NK-92 (cell line): ENCODE data around the gene KLHL35.

Experiments used
- DNase-seq: peaks from one replicate; lab custom pipeline; 2025; ENCODE audit not compliant: unreplicated experiment; lab: John Stamatoyannopoulos, UW

The KLHL35 gene, protein sequence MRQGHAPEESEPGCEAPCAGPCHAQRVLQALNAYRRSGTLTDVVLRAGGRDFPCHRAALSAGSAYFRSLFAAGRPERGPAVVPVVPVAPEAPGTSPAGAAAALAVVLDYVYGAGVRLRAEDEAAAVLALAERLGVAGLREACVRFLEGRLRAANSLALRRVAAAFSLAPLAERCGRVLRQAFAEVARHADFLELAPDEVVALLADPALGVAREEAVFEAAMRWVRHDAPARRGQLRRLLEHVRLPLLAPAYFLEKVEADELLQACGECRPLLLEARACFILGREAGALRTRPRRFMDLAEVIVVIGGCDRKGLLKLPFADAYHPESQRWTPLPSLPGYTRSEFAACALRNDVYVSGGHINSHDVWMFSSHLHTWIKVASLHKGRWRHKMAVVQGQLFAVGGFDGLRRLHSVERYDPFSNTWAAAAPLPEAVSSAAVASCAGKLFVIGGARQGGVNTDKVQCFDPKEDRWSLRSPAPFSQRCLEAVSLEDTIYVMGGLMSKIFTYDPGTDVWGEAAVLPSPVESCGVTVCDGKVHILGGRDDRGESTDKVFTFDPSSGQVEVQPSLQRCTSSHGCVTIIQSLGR

DNA sequence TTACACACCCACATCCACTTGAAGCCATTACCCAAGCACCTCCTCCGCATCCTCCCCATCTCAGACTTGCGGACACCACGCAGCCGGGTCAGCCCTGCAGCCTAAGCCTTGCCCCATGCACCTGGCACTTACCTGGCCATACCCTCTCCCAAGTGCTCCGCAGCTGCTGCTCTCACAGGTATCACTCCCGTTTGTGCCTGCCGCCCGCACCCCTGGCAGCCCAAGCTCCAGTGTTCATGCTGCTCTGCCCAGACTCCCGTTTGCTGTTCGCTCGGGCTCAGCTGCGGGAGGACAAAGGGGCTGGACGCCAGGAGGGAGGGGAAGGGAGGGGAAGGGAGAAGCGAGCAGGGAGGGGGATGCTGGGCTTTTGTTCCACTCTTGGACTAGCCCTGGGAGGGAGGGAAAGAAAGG, at the start of gene KLHL35:
KLHL35 (minus strand) TSS at position 293 of the 411 bp plus-strand sequence. CDS start 2,574 bp downstream, outside the sequence.
- no peak for DNase-seq

DNA sequence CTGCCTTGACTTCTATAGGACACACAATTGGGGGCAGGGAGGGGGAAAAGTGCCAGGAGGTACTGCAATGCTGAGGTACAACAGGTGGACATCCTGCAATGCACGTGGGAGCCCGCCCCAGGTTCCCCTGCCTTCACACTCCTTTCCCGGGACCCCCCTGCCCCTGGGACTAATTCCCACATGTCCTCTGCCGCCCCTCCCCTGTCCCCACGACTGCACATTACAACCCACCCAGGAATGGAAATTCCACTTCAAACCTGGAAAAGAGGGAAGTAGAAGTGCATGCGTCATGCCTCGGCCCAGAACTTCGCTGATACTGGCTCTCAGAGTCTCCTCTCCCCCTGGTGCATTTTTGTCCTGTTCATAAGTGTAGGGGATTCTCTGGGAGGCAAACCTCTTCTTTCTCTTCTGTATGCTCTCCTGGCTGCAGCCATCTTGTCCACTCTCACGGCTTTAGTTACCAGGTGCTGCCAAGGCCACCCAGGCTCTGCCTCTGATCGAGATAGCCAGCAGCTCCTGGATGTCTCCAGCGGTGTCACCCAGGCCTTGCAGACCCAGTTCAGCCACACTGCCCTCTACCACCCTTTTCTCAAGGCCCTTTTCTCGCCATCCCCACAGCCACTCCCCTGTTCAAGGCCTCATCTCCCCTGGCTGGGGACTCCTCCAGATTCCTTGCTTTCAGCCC, 49.1 kb upstream of the KLHL35 start:
- DNase-seq: no peak

DNA sequence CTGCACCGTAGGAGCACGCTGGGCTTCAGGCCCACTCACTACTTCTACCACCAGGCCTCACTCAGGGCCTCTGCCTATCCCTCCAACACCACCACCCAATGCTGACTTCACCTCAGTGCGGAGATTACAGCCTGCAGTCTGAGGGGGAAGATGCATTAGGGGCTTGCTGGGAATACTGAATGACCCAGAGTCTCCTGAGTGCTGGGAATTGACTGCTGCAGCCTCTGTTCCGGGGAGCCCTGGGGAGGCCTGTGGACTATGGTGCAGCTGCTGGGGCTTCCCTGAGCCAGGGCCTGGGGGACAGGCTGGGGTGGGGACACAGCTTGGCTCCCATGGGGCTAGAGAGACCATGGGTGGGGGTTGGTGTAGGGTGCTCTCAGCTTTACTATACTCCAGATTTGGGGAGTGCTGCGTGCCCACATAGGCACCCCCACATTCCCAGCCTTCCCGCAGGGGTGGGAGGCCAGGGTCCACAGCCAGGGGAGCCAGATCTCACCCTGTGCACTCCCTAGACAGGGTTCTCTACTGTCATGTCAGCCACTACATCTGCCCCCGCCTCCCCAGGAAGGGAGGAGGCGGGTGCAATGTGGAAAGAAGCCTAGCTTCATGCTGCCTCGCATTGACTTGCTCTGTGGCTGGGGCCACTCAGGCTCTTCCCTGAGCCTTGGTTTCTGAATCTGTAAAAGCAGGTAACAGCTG, 48.4 kb upstream of the KLHL35 start:
- no peak for DNase-seq

DNA sequence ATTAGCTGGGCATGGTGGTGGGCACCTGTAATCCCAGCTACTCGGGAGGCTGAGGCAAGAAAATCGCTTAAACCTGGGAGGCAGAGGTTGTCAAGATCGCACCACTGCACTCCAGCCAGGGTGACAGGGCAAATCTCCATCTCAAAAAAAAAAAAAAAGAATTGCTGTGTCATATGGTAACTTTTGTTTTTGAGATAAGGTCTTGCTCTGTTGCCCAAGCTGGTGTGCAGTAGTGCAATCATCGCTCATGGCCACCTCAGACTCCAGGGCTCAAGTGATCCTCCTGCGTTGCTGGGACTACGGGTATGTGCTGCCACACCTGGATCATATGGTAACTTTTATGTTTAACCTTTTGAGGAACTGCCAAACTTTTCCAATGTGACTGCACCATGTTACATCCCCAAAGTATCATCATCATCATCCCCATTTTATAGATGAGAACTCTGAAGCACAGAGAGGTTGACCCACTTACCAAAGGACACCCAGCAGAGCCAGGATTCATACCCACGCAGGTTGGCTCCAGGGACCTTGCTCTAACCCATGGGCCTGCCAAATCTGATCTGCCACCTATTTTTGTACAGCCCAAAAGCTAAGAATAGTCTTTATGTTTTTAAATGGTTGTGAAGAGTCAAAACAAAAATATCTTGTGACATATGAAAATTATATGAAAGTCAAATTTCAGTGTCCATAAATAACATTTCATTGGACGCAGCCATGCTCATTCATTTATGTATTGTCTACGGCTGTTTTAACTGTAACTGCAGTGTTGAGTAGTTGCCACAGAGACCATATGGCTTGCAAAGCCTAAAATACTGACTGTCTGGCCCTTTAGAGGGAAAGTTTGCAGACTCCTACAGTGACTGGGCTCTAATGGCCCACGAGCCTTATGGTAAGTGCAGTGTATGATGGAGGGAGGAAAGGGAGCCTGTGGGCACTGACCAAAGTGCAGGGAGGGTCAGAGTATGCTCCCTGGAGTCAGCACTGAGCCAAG, 47.5 kb upstream of the KLHL35 start:
- no peak for DNase-seq

DNA sequence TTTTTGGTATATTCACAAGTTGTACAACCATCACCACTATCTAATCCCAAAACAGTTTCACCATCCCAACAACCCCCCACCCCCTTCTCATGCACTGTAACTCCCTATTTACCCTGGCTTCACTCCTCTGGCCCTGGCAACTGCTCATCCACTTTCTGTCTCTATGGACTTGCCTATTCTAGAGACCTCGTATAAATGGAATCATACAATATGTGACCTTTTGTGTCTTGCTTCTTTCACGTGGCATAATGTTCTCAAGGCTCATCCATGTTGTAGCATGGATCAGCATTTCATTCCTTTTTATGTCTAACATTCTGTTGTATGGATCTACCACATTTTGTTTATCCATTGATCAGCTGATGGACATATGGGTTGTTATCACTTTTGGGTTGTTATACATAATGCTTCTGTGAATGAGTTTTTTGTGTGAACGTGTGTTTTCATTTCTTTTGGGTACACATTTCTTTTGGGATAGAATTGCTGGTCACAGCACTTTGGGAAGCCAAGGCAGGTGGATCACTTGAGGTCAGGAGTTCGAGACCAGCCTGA, 46.7 kb upstream of the KLHL35 start:
- no peak for DNase-seq

DNA sequence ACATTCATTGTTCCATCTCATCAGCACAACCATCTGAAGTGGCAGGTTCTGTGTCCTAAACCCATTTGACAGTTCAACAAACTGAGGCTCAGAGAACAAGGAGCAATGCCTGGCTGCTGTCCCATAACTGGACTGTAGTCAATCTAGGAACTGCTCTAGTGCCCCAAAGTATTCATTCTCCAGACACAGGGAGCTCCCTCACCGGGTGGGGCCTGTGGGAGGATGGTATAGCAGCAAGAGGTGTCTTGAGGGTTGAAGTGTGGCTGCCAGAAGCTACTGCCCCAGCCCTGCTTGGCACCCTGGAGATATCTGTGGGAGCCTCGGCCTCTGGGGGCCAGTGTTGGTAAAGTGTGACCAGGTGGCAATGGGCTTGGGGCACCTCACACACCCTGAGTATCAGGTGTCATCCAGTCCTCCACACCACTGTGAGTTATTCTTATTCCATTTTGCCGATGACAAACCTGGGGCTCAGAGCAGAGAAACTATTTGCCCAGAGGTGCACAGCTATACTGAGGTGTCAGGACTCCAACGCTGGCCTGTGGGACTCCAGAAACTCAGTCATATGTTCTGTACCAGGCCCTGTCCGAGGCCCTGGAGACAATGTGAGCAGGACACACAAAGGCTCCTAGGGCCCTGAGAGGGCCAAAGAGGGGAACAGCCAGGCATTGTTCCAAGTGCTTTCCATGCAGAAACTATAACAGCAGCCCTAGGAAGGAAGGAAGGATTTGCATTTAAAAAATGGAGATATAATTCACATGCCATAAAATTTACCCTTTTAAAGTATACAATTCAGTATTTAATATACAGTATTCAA, 46.0 kb upstream of the KLHL35 start:
- no peak for DNase-seq

DNA sequence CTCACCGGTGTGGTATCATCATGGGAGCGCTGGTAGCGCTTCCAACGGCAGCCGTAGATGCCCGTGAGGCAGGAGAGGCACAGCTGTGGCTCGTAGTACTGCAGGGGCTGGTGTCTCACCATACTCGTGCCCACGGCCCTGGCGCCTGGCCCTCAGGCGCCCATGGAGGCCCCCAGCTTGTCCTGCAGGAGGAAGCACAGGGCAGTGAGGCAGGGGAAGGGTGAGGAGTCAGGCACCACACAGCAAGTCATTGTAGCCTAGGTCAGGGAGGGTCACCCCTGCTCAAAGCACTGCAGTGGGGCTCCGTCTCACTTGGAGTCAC, 44.6 kb upstream of the KLHL35 start:
- DNase-seq: no peak

DNA sequence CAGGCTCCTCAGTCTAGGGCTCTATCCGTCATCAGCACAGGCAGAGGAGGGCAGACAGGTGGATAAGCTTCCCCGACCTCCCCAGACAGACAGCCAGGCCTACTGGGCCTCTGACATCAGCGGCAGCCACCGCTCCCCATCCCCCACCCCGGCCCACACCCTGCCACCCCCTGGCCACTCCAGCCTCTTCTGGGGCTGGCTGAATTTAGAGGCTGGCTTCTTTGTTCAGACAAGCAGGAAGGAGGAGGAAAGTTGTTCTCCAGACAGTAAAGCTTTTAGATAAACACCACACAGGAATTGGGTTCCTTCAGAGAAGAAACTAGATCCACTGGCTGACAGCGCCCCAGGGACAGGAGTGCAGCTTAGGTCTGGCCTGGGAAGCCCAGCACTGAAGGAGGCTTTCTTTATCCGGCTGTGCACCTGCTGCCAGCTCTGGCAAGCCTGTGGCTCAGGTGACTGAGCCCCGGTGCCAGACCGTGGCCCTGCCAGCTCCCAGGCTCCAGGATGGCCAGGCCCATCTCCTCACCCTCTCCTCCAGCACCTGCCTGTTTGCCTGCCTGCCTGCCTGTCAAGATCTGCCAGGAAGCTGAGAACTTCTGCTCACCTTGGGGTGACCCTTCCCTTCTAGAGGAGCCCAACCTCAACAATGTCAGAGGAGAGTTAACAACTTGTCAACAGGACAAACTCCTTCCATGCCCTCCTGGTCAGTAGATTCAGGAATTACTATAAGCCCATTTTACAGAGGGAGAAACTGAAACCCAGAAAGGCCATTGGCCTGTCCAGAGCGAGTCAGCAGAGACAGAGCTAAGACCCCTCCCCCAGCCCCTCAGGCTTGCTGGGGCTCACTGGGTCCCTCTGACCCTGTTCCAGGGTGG, 44.0 kb upstream of the KLHL35 start:
- DNase-seq: no peak

DNA sequence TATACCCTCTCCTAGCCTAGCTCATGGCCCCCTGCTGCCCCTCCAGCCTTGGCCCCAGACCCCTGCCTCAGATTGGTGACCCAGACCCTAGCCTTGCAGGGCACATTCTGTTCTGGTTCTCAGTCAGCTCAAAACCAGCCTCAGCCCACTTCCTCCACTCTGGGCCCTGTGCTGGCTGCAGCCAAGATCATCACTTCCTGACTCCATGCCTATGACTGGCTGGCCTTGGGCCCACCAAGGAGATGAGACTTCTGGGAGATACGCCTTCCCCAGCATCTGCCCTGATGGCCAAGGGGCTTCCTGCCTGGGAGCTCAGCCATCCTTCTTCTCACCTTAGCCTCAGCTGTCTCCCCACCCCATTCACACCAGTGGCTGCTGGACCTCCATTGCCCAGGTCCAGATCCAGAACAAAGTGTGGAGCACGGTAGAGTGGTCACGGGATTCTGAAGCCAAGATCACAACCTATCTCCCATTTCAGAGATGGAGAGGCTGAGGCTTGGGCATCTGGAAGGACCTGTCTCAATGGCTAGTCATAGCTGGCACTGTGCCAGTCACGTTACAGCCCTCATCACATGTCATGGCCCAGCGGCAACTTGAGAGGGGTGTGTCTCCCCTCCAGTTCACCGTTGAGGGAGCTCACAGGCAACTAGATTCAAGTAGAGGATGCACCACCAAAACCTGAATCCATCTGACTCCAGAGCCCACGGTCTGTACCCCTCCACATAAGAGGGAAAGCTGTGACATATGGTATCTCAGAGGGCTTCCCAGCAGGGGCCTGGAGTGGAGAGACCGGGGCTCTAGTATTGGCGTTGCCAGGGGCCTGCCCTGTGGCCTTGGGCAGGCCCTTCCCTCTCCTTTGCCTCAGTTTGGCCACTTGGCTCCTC, 43.0 kb upstream of the KLHL35 start:
- no peak for DNase-seq

DNA sequence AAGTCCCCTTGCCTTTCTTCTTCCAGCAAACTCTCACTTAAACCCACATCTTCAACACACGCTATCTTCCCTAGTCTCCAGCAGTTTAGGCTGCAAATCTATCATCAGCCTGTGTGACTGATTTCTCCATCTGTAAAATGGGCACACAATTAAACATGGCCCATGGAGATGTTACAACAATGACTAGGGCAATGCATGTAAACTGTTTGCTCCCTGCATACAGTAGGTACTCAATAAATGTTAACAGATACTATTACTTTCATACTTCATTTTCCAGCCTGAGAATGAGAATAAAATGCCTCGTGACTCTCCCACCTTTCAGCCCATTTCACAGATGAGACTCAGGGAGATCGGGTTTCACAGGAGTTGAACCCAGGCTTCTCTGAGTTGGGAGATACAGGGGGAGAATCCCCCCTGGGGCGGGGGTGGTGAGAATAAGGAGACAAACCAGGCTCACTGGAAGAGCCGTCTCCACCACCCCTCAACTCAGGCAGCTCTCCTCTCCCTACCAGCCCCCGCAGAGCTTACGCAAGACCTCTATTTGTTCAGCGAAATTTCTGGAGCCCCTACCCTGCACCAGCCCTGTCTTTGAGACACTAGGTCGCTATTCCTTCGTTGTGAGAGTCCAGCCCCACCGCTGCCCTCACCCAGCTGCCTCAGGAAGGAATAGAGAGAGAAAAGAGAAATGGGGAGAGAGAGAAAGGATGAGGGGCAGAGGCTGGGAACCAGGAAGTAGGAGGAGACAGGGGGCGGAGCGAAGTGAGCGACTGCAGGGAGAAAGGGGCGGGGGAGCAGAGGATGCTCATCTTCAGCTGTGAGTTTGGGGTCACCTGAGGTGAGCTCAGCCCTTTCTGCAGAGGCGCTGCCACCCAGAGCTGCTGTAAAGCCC, 42.1 kb upstream of the KLHL35 start:
- no peak for DNase-seq

DNA sequence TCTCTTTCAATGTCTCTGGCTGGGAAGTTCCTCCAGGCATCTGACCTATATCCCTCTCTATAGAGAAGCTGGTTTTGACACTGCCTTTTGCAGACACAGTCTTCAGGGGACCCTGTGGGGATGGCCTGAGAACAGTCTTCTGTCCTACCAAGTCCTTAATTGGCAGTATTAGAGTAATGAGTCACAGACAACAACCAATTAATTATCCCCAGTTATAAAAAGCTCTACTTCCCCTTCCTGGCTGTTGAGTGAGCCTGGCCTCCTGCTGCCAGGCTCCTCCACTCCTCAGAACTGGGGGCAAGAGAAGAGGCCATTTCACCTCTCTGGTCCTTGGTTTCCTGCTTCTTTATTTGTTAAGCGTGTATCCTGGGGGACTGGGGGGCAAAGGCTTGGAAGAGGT, 41.2 kb upstream of the KLHL35 start:
- DNase-seq: no peak

DNA sequence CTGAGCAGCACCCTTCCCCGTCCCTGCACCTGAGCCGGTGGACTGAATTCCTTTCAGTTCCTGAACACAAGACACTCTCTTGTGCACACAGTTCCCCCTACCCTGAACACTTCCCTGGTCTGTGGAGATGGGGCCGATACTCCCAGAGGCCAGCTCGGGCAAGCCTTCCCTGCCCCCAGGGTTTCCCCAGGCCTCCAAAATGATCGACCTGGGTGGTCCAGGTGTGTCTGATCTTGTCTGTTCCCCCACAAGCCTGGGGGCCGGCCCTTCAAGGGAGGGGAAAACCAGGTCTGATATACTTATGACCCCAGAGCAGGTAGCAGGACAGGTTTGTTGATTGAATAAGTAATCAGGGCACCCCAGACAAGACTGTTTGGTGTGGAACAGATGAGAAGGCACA, 40.7 kb upstream of the KLHL35 start:
- DNase-seq: no peak

DNA sequence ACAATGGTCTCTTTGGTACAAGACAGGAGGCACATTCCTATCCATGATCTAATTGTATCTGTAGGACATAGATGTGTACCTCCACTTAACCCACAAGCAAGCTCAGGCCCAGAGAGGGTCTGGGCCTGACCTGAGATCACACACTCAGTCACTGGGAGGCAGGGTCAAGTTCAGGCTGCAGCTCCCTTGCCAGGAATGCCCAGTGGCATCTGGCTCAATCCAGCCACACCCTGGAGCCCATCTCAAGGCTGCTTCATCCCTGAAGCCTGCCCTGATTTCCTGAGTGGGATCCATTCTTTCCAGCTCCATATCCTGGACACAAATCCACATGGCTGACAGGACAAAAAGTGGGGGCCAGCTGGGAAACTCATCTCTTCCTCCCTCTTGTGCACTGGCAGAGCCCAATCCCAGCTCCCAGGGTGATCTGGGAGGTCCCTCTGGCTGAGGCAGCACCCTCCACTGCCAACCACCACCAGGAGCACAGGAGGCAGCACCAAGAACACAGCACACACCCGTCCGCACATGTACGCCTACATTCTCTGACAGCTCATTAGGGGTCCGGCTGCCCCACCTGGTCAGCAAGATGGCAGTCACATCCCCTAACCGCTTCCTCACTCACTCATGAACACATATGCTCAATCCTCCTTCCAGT, 39.2 kb upstream of the KLHL35 start:
- DNase-seq: no peak

DNA sequence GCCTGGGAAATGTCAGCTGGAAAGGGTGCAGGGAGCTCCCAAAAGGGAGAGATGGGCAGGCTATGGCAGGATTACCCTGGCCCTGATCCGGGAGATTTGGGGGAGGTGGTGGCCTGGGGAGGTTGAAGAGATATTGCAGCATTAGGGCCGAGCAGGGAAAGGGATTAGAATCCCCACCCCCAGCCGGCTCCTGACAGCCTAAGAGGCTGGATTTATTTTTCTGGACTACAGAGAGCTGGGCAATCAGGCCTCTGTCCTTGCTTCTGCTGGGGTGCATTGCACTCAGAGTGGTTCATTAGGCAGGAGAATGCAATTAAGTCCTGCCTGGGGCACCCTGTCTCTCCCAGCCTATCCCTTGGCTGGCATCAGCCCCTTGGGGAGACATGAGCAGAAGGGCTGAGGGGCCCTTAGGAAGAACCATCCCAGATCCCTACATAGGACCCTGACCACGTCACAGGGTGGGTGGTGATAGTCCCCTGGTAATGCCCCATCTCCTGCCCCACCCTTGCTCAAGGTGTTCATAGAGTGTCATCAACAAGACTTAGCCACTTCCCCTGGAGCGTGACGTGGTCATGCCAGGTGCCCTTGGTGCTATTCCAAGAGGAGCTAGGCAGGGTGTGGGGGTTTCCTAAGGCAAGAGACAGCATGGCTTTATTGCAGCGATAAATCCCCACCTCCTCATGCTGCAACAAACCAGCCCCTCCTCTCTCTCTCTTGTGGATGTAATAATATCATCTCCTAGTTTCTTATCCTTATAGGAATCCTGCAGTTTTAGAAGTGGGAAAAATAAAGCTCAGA, 38.4 kb upstream of the KLHL35 start:
- DNase-seq: no peak

DNA sequence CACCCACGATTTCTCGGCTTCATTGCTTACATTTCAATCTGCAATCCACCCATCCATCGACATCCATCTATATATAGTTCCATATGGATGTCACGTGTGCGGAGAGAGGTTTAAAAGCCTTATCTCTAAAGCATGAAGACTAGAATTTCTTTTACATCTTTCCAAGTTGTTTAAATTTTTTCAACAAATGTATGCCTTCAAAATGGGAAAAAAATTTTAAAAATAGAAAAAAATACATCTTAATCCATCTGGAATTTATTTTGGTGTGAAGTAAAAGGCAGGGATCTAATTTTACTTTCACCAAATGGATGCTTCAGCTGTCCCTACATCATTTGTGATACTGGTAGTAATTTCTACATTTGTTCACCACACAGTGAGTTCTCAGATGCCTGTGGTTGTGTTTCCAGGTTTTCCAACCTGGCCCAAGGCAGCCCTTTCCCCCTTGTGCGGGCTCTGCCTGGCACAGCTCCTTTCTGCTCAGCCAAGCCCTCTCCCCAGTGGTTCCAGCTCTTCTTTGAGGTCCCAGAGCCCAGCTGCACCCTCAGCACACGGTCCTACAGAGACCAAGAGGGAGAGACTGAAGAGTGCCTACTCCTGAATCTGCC, 37.6 kb upstream of the KLHL35 start:
- no peak for DNase-seq
